GM12873 (cell line): ENCODE measurements around the gene EEA1.

ENCODE experiments used
- CTCF ChIP-seq: IDR thresholded peaks from 2 replicates; pipeline ENCODE4 v1.5.1; 2012; ENCODE audit warnings: low read depth, mild to moderate bottlenecking, moderate library complexity, low read length, control low read depth; ENCODE audit not compliant: insufficient read depth; ENCODE audit errors: missing control alignments

The EEA1 gene

GRCh38 chr12:92947589-92948215, 18.6 kb upstream of the EEA1 start:
- no peak for TF ChIP-seq CTCF

DNA sequence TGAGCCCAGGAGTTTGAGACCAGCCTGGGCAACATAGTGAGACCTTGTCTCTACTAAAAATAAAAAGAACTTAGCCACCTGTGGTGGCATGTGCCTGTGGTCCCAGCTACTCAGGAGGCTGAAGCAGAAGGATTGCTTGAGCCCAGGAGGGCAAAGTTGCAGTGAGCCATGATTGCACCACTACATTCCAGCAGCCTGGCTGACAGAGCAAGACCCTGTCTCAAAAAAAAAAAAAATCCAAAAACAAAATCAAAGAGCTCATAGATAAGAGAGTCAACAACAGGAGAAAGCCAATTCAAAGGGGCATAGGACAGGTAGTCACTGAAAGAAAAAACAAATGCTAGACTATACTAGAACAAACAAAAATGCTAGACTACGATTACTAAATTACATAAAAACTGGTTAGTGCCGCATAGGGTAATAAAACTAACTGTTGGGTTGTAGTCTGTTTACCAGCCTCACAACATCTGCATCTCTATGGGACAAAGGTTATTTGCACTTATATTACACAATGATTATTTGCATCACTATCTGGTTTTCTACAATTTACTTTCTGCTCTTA, 16.6 kb upstream of the EEA1 start:
- TF ChIP-seq CTCF, result no peak

DNA sequence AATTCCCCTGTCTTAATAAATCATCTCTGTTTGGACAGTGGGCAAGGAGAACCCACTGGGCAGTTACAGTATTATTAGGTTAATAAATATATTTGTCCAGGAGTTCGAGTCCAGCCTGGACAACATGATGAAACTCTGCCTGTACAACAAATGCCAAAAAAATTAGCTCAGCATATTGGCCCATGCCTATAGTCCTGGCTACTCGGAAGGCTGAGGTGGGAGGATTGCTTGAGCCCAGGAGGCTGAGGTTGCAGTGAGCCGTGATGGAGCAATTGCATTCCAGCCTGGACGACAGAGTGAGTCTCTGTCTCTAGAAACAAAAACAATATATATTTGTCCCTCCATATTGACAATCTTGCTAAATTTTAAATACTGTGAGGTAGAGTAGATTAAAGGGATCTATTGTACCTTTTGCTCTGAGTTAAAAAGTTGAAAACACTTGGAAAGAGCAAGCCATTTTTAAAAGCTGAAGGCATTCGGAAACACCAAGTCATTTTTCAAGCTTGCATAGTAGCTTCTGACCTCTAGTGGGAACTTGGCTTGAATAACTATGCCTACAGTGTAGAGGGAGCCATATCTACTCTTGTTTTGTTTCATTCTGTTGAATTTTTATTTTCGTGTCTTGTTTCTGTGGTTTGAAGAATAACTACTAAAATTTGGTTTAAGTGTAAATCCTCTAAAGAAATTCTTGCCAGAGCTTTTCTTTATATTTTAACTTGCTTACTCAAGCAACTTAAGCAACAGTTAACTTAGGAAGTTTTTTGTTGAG, 14.6 kb upstream of the EEA1 start:
- peak; percentile 32 for TF ChIP-seq CTCF

- no peak for TF ChIP-seq CTCF
Observed at GRCh38 chr12:92942905-92943304, 13.8 kb upstream of the EEA1 start.

DNA sequence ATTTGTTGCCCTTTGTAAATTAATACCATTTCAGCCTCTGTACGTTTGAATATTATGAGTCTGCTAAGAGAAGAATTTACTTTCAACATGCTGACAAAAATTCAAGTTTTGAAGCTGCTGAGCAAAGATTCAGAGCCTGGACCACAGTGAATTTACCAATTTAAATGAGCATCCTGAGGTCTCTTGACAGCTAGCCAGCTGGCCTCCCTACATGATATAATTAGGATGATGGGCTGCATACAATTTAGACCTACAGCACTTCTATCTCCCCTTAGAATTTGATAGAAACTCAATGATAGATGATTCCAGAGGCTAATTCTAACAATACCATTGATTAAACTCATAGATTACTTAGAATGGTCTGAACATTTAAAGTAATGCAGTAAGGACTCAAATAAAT, 10.0 kb upstream of the EEA1 start:
- TF ChIP-seq CTCF, result no peak

DNA sequence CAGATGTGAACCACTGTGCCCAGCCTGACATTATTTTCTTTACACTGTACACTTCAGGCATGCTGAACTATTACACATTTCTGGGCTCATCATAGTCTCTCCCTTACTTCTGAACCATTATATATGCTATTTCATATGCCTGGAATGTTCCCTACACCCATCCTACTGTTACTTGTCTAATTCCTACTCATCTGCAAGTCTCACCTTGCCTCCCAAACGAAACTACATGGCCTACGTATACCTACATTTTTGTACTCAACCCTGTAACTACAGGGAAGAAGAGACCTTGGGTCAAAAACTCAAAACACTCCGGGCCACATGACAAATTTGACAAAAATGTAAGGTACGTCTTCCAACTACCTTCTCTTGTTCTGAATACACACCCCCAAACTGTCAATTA, 9.5 kb upstream of the EEA1 start:
- TF ChIP-seq CTCF, result no peak

GRCh38 chr12:92938018-92938417, 8.9 kb upstream of the EEA1 start:
- no peak for TF ChIP-seq CTCF
